WTC11 (cell line): ENCODE measurements around the gene KDM4C.

ENCODE experiments used
- ATF3 ChIP-seq: sonication (generic); formaldehyde crosslinking; conservative IDR thresholded peaks from 2 replicates; pipeline ENCODE4 v1.8.1; 2022; ENCODE audit warnings: mild to moderate bottlenecking, missing genetic modification reagents
- CREB1 ChIP-seq: sonication (generic); formaldehyde crosslinking; IDR thresholded peaks from 2 replicates; pipeline ENCODE4 v1.8.0; 2023; ENCODE audit warnings: mild to moderate bottlenecking, missing genetic modification reagents
- CTCF ChIP-seq: fragments of 200-600 bp; IDR thresholded peaks from 2 replicates; pipeline ENCODE4 v1.8.0; 2022; ENCODE audit warnings: antibody characterized with exemption
- ETV6 ChIP-seq: sonication (generic); formaldehyde crosslinking; IDR thresholded peaks from 2 replicates; pipeline ENCODE4 v1.8.1; 2022; ENCODE audit warnings: mild to moderate bottlenecking, missing genetic modification reagents
- NFATC4 ChIP-seq: fragments of 250-450 bp; sonication (Bioruptor Pico); IDR thresholded peaks from 2 replicates; pipeline ENCODE4 v1.9.0; 2021; ENCODE audit warnings: mild to moderate bottlenecking
- SP1 ChIP-seq: sonication (generic); formaldehyde crosslinking; conservative IDR thresholded peaks from 2 replicates; pipeline ENCODE4 v1.8.1; 2022; ENCODE audit warnings: missing genetic modification reagents
- USF2 ChIP-seq: sonication (generic); formaldehyde crosslinking; IDR thresholded peaks from 2 replicates; pipeline ENCODE4 v1.8.1; 2023; ENCODE audit warnings: mild to moderate bottlenecking, missing genetic modification reagents, moderate library complexity
- ZNF423 ChIP-seq: fragments of 250-450 bp; sonication (Bioruptor Pico); IDR thresholded peaks from 2 replicates; pipeline ENCODE4 v2.1.2; 2022; ENCODE audit warnings: mild to moderate bottlenecking, moderate library complexity
- ZNF532 ChIP-seq: fragments of 250-450 bp; sonication (Bioruptor Pico); IDR thresholded peaks from 2 replicates; pipeline ENCODE4 v1.9.0; 2021; ENCODE audit warnings: mild to moderate bottlenecking, borderline replicate concordance

GRCh38 chr9:6987381-6987780 is 229.6 kb downstream of the KDM4C start:
- TF ChIP-seq CREB1 (CRISPR knock-in tag) (no peak), USF2 (CRISPR knock-in tag) (no peak), CTCF (no peak), ETV6 (no peak), ZNF532 (CRISPR knock-in tag) (no peak), SP1 (CRISPR knock-in tag) (no peak), ZNF423 (CRISPR knock-in tag) (no peak), NFATC4 (CRISPR knock-in tag) (no peak), ATF3 (CRISPR knock-in tag) (no peak)
